ENCODE measurements around the gene CCDC116.

Gene CCDC116

GRCh38 chr22:21679383-21679782 is 46.8 kb downstream of the CCDC116 start:
- Histone ChIP-seq H3K4me3 (ENCODE audit: low read length, poor library complexity, severe bottlenecking) (no peak overlapping the region), H3K4me1 (ENCODE audit: insufficient read depth, low read length, poor library complexity, severe bottlenecking) (no peaks in the 10 kb centered on the region), H3K9ac (ENCODE audit: low read depth, low read length, poor library complexity, severe bottlenecking) (no peak overlapping the region), H4K20me1 (ENCODE audit: insufficient read depth, low read length, poor library complexity, severe bottlenecking) (no peaks in the 10 kb centered on the region), H3K36me3 (ENCODE audit: insufficient read depth, low read length) (peaks cover 24% of the 10 kb centered on the region; the same call in 1 of the 2 replicates), H3K27me3 (ENCODE audit: insufficient read depth, low read length, poor library complexity, severe bottlenecking) (no peaks in the 10 kb centered on the region), H2AFZ (ENCODE audit: low read length) (no peak overlapping the region), H3K4me2 (ENCODE audit: low read depth, low read length, poor library complexity, severe bottlenecking) (no peak overlapping the region), H3F3A (ENCODE audit: low read depth) (no peaks in the 10 kb centered on the region), H3K9me3 (ENCODE audit: insufficient read depth, low read depth, low read length) (no peaks in the 10 kb centered on the region), H3K9me2 (replicated peaks; ENCODE audit: low read depth, low read length) (no peaks in the 10 kb centered on the region), H3K79me2 (ENCODE audit: insufficient read depth, low read length) (no peaks in the 10 kb centered on the region)
- TF ChIP-seq EZH2phosphoT487 (IDR thresholded peaks at IDR 0.05; ENCODE audit: borderline replicate concordance), result no peak
- TF ChIP-seq, protein P1, sequence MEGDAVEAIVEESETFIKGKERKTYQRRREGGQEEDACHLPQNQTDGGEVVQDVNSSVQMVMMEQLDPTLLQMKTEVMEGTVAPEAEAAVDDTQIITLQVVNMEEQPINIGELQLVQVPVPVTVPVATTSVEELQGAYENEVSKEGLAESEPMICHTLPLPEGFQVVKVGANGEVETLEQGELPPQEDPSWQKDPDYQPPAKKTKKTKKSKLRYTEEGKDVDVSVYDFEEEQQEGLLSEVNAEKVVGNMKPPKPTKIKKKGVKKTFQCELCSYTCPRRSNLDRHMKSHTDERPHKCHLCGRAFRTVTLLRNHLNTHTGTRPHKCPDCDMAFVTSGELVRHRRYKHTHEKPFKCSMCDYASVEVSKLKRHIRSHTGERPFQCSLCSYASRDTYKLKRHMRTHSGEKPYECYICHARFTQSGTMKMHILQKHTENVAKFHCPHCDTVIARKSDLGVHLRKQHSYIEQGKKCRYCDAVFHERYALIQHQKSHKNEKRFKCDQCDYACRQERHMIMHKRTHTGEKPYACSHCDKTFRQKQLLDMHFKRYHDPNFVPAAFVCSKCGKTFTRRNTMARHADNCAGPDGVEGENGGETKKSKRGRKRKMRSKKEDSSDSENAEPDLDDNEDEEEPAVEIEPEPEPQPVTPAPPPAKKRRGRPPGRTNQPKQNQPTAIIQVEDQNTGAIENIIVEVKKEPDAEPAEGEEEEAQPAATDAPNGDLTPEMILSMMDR (conservative IDR thresholded peaks at IDR 0.05; ENCODE audit: low read length), result no peak

GRCh38 chr22:21680830-21681565 is 48.4 kb downstream of the CCDC116 start:
- Histone ChIP-seq H3K4me3 (ENCODE audit: low read length, poor library complexity, severe bottlenecking) (no peak overlapping the region), H3K27me3 (ENCODE audit: insufficient read depth, low read length, poor library complexity, severe bottlenecking) (no peaks in the 10 kb centered on the region), H3K9ac (ENCODE audit: low read depth, low read length, poor library complexity, severe bottlenecking) (no peak overlapping the region), H3K79me2 (ENCODE audit: insufficient read depth, low read length) (no peaks in the 10 kb centered on the region), H3K36me3 (ENCODE audit: insufficient read depth, low read length) (peaks cover 20% of the 10 kb centered on the region; the same call in 1 of the 2 replicates), H3K4me1 (ENCODE audit: insufficient read depth, low read length, poor library complexity, severe bottlenecking) (no peaks in the 10 kb centered on the region), H2AFZ (ENCODE audit: low read length) (no peak overlapping the region), H3K4me2 (ENCODE audit: low read depth, low read length, poor library complexity, severe bottlenecking) (no peak overlapping the region), H3K9me2 (replicated peaks; ENCODE audit: low read depth, low read length) (no peaks in the 10 kb centered on the region), H3F3A (ENCODE audit: low read depth) (no peaks in the 10 kb centered on the region), H4K20me1 (ENCODE audit: insufficient read depth, low read length, poor library complexity, severe bottlenecking) (no peaks in the 10 kb centered on the region), H3K9me3 (ENCODE audit: insufficient read depth, low read depth, low read length) (no peaks in the 10 kb centered on the region)
- TF ChIP-seq, protein P1 (conservative IDR thresholded peaks at IDR 0.05; ENCODE audit: low read length), result no peak
- TF ChIP-seq EZH2phosphoT487 (IDR thresholded peaks at IDR 0.05; ENCODE audit: borderline replicate concordance), result no peak

DNA sequence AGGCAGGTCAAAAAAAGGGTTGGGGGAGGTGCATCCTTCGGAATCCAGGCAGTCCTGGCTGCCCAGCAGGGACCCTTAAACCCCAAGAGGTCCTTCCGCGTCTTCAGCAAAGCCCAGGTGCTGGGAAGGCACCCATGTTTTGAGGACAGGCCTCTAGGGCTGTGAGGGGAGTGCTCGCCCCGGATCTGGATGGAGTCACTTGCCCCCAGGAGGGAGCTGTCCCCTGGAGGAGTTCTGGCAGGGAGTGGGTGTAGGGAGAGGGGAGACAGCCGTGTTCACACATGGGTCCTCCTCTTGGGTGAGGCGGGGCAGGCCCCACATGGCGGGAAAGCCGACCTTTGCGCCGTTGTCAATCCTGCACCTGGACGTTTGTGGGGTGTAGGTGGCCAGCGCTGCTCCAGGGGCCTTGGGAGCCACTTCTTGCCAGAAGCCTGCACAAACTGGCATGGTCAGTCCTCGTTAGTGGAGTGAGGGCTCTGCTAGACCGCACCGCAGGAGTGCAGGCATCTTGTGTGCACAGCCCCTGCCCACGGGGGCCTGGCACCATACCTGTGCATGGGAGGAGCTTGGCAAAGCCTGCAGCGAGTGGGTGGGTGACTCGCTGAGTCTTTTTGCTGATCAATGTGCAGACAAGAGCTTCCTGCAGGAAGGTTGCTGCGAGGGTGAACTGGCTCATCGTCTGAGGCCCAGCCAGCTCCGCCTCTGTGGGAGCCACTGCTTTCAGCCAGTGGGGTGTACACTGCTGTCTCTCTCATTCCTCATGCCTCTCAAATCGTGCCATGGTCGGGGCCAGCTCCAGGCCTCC is 49.2 kb downstream of the CCDC116 start:
- no peaks in the 10 kb centered on the region for H3F3A ChIP-seq (ENCODE audit: low read depth)
- H4K20me1 ChIP-seq (ENCODE audit: insufficient read depth, low read length, poor library complexity, severe bottlenecking), result no peaks in the 10 kb centered on the region
- H3K36me3 ChIP-seq (ENCODE audit: insufficient read depth, low read length), result peaks cover 22% of the 10 kb centered on the region; the same call in 1 of the 2 replicates
- no peak overlapping the region for H3K4me3 ChIP-seq (ENCODE audit: low read length, poor library complexity, severe bottlenecking)
- H3K27me3 ChIP-seq (ENCODE audit: insufficient read depth, low read length, poor library complexity, severe bottlenecking), result no peaks in the 10 kb centered on the region
- no peak for TF ChIP-seq EZH2phosphoT487 (IDR thresholded peaks at IDR 0.05; ENCODE audit: borderline replicate concordance)
- TF ChIP-seq, protein P1 (conservative IDR thresholded peaks at IDR 0.05; ENCODE audit: low read length), result no peak
- H3K79me2 ChIP-seq (ENCODE audit: insufficient read depth, low read length), result no peaks in the 10 kb centered on the region
- no peak overlapping the region for H3K9ac ChIP-seq (ENCODE audit: low read depth, low read length, poor library complexity, severe bottlenecking)
- no peak overlapping the region for H2AFZ ChIP-seq (ENCODE audit: low read length)
- no peak overlapping the region for H3K4me2 ChIP-seq (ENCODE audit: low read depth, low read length, poor library complexity, severe bottlenecking)
- no peaks in the 10 kb centered on the region for H3K4me1 ChIP-seq (ENCODE audit: insufficient read depth, low read length, poor library complexity, severe bottlenecking)
- no peaks in the 10 kb centered on the region for H3K9me2 ChIP-seq (replicated peaks; ENCODE audit: low read depth, low read length)
- H3K9me3 ChIP-seq (ENCODE audit: insufficient read depth, low read depth, low read length), result no peaks in the 10 kb centered on the region

Data from Loucy (cell line).